NCI-H146 treated with DMSO at 0.1 percent for 48 hours (cell line): ENCODE data around the gene ZC3H7A.

ENCODE experiments used
- DNase-seq: peaks from one replicate; lab custom pipeline; 2025; ENCODE audit not compliant: unreplicated experiment; lab: John Stamatoyannopoulos, UW

ZC3H7A gene

DNA sequence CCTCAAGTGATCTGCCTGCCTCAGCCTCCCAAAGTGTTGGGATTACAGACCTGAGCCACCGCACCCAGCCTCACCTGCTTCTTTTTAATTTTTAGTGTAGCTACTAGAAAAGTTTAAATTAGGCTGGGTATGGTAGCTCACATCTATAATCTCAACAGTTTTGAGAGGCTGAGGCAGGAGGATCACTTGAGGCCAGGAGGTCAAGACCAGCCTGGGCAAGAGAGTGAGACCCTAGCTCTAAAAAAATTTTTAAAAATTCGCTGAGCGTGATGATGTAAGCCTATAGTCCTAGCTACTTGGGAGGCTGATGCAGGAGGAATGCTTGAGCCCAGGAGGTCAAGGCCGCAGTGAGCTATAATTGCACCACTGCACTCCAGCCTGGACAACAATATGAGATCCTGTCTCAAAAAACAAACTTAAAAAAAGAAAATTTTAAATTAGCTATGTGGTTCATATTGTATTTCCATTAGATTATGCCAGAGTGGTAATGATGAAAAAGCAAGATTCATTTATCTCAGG, 89.3 kb downstream of the ZC3H7A start:
- DNase-seq, result no peak

DNA sequence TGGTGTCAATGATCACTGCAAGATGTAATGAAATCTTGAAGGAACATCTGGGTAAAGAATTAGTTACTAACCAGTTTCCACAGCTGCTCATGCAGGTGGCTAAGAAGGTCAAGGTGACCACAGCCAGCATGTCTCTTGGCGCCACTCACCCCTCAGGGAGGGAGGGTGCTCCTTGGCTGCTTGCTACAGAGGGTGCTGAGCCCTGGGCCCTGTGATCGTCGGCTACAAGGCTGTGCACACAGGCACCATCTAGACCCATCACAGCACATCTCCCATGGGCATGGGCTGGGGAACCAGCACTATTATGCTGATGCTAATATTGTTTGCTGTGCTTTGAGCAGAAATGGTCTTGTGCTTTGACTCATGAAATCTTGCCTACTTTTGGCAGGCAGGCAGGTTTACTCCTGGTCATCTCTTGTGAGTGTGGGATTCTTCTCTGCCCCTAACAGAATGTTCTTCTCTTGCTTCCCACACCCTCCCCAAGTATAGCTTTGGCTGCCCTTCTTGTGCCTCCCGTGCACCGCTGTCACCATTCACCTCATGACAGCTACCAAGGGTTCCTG, 90.8 kb downstream of the ZC3H7A start:
- DNase-seq, result no peak

DNA sequence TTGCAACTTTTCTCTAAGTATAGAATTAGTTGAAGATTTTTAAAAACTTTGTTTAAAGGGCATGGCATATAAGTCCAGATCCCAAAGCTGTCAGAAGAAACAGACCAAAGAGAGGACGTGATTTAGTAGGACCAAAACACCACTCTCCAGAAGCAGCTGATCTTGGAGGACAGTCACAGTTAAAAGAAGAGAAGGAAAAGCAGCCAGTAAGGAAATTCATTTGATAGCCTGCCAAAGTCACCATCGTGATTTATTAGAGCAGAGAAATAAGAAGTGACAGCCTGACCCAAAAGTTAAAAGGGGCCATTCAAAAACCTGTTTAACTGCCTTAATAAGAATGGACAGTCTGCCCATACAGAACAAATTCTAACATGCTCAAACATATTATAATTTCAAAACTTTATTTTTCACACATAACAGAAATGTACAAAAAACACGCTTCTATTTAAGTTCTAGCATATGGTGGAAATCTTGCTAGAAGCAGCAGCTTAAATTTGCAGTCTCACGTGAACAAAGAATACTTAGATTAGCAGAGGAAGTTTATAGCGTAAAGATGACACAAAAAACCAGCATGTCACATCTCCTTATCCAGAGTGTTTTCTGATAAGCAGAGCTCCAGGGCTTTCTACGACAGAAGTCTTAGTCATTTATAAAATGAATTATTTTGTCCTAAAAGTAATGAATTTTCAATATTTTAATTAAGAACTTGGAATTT, 91.6 kb downstream of the ZC3H7A start:
- no peak for DNase-seq
